Measurements from ENCODE around the gene KRT33B.

DNA sequence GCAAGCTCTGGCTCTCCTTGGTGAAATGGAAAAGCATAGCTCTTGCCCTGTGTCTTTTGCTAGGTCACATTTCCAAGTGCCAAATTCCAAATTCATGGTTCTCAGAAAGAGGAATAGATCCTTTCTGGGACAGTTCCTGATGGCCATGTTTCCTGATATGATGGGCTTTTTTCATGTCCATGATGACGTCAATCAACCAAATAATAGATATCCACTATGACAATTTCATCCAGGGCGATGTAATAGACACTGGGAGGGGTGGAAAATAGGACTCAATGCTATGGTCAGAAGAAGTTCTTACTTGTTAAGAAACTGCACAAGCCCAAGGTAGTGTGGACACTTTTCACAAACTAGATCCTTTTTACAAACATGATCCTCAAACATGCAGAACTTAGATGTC lies 18.4 kb downstream of the KRT33B start:
- TF ChIP-seq, protein P1, sequence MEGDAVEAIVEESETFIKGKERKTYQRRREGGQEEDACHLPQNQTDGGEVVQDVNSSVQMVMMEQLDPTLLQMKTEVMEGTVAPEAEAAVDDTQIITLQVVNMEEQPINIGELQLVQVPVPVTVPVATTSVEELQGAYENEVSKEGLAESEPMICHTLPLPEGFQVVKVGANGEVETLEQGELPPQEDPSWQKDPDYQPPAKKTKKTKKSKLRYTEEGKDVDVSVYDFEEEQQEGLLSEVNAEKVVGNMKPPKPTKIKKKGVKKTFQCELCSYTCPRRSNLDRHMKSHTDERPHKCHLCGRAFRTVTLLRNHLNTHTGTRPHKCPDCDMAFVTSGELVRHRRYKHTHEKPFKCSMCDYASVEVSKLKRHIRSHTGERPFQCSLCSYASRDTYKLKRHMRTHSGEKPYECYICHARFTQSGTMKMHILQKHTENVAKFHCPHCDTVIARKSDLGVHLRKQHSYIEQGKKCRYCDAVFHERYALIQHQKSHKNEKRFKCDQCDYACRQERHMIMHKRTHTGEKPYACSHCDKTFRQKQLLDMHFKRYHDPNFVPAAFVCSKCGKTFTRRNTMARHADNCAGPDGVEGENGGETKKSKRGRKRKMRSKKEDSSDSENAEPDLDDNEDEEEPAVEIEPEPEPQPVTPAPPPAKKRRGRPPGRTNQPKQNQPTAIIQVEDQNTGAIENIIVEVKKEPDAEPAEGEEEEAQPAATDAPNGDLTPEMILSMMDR (IDR thresholded peaks at IDR 0.05; ENCODE audit: low read depth, low read length): no peak
- TF ChIP-seq EZH2phosphoT487 (IDR thresholded peaks at IDR 0.05; ENCODE audit: low read depth): no peak
